Measurements from ENCODE around the gene CWF19L2.

GRCh38 chr11:107372439-107372838, 85.2 kb downstream of the CWF19L2 start:
- TF ChIP-seq CTCF (conservative IDR thresholded peaks at IDR 0.05; ENCODE audit: low read length) (no peak), EZH2phosphoT487 (IDR thresholded peaks at IDR 0.05; ENCODE audit: borderline replicate concordance, low read depth, low read length) (no peak)

Data from OCI-LY7 (cell line).